HG03060 (cell line): Measurements from ENCODE around the gene ATXN7L1.

Experiments
- ATAC-seq: cut with Tn5 transposase; IDR thresholded peaks from one replicate; pipeline ENCODE4 v1.9.1; 2021; ENCODE audit warnings: low read depth, moderate number of reproducible peaks; ENCODE audit not compliant: unreplicated experiment

ATXN7L1 gene

DNA sequence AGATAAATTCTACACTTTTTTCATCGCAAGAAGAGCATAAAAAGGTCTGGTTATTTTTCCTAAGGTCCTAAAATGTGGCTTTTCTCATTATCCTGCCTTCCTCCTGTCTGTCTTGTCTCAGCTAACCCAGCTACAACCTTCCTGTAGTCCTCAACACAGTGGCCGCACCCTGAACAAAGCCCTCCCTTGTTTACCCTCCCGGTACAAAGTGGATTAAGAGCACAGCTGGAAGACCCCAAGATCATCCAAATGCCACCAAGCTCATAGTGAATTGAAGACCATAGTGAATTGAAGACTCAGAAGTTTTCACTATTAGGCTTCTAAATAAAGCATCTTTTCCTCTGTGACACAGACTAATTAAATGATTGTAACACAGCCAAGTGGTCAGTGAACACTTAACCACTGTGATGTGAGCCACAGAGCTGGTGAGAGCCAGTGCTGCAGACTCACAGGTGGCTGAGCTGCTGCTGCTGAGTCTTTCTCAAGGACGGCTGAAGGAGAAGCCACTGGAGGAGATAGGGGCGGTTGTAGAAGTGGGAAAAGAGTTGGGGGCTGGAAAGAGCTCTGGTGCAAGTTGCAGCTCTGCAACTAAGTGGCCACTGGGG is 123.6 kb downstream of the ATXN7L1 start:
- ATAC-seq, result no peak

DNA sequence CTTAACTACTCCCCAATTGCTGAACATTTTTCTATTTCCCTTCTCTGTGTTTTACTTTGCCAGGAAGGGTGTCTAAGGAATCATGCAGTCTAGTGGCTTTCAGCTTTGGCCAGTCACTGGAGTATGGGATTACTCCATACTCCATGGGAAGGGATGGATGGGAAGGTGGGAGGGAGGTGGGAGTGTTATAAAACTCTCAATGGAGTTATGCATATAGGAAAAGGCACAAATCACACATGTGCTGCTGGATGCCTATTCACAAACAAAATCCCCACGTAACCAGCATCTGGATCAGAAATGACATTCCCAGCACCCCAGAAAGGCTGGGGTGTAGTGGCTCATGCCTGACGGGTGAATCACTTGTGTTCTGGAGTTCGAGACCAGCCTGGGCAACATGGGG is 125.3 kb downstream of the ATXN7L1 start:
- ATAC-seq, result no peak

DNA sequence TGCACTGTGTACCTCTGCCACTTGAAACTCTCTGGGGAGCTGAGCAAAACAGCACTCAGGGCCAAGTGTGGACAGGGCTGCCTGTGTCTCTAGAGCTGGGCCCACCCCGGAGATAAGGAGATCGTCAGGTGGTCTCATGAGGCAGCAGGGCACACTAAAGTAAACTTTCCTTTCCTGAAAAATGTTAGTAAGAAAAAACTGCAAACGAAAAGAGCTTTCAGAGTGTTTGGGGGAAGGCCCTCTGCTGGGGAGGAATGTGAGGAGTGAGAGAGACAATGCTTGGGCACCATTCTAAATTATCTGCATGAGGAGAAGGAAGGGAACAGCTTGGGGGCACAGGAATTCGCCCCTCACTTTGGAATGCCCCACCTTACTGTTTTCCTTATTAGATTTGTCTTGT is 127.7 kb downstream of the ATXN7L1 start:
- ATAC-seq, result no peak

DNA sequence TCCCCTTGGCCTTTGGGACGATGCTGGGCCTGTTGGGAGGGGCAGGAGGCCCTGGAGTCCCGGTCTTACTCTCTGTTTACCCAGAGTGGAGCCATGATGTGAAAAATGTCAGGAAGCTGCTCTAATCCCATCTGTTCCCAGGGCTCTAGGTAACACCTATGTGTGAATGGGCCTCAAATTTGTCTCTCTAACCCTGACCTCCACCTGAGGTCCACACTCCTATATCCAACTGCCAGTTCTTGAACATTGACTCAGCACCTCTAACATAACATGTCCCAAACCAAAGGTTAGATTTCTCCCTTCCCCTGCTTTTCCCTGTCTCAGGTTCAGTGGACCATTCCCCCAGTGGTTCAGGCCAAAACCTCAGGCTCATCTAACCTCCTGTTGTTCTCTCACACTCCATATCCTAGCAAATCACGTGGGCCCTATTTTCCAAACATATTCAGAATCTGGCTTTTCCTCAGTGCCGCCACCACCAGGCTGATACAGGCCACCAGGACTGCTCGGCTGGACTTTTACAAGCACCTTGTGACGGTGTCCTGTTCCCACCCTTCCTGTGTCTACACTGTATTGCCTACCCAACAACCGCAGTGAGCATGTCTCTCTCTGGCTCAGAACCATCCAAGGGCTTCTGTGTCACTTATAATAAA is 130.6 kb downstream of the ATXN7L1 start:
- ATAC-seq, result no peak

DNA sequence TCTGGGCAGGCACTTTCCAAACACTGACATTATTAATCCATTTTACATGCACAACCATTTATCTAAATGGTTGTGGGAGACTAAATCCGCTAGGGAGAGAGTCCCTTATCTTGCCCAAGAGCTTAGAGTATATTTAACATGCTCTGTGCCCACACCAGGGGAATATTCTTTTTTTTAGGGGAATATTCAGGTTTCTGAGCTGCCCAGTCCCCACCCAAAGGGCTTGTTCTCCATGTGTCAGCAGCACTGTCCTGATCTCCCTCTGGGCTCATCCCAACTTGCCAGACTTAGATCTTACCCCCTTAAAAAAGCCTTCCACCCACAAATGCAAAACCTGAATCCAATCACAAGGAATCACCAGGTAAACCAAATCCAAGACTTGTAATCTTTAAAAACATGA is 132.1 kb downstream of the ATXN7L1 start:
- no peak for ATAC-seq

DNA sequence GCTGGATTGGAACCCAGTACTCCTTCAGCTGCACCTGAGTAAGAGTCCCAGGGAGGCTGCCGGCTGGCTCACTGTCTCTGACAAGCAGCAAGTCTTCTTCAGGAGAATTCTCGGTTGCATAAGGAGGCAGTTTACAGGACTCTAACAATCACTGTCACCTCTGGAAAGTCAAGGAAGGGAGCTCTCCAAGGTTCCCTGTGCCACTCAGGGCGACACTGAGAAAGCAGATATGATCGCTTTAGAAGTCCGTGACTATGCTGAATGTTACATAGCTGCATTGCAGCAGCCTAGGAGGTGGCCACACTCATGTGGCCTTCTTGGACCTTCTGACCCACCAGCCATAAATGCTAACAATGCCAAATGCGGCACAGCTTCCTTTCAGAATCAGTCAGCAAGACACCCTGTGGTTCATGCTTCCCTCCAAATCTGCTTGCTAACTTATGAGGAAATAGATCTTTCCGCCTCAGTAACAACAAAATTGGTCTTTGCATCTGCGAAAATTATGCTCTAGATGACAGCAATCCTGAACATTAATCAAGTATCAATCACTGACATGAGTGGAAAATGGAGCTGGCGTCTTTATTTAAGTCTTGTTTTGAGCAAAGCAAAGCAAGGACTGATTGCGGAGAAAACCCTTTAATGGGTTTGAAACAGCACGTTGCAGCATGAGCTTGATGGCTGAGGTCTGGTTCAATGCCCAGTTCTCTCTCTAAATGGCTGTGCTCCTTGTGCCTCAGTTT is 132.9 kb downstream of the ATXN7L1 start:
- ATAC-seq, result no peak

DNA sequence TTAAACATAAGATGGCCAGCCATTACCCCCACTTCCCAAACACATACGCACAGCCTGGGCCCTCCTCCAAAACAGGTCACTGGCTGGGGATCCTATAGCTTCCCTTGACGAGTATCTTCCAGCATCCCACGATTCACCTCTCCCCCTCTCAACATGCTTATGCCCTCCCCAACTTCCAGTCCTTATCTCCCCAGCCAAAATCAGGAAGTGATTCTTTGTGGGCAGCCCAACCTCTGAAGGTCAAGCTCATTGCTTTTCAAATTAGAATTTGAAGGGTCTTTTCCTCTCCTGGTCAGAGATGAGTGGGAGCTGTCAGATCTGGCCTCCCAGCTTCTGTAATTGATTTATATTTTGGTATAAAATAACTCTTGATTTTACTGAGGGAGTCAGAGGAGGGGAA is 133.6 kb downstream of the ATXN7L1 start:
- ATAC-seq, result no peak

DNA sequence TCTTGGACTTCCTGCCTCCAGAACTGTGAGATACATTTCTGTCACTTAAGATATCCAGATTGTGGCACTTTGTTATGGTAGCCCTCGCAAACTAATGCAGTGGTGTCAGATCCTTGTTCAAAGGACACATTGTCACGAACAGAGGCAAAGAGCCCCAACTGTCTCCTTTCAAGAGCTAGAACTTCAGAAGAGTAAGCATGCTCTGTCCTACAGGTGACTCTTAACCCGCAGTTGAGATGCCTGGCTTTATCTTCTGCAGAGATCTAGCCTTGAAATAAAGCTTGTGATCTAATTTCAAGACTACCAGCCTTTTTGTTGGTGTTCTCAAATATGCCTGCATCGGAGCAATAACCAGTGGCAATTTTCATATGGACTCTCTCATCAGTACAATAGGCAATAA is 134.4 kb downstream of the ATXN7L1 start:
- ATAC-seq, result no peak

DNA sequence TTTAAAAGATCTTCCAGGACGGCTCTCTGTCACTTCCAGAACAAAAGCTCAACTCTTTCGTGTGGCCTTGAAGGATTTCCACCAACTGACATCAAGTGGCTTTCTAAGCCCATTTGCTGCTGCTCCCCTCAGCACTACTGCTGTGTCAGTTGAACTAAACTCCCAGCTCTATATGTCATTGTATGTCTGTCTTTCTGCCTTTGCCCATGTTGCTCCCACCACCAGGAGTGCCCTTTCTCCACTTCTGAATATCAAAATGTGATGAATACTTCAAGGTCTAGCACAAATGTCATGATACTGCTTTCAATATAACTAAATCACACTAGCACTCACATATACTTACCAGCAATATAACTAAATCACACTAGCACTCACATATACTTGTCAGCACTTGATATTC is 138.3 kb downstream of the ATXN7L1 start:
- no peak for ATAC-seq

DNA sequence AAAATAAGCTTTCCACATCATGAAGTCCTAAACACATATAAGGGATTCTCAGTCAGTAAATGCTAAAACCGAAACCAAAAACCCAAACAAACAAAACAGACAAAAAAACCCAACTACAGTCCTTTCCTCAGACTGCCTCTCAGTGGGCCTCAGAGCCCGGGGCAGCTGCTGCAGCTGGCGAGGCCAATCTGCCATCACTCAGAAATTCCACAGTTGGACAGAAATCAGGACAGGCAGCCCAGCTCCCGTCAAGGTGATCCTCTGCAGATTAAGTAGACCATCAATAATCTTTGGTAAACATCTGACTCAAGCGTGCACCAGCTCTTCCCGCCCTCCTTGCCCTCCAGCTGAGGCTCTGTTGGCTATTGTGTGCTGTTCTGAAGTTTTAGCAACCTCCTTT is 142.2 kb downstream of the ATXN7L1 start:
- no peak for ATAC-seq

DNA sequence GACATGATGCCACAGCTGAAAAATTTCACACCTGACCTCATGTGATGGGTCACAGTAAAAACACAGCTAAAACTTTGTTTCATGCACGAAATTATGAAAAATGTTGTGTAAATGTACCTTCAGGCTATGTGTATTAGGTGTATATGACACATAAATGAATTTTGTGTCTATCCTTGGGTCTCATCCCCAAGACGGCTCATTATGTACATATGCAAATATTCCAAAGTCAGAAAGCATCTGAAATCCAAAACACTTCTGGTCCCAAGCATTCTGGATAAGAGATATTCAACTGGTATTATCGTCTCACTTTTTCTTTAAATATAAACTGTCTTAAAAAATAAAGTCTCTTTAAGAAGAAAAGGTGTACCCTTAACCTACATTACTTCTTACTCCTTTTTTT is 145.4 kb downstream of the ATXN7L1 start:
- ATAC-seq, result no peak

DNA sequence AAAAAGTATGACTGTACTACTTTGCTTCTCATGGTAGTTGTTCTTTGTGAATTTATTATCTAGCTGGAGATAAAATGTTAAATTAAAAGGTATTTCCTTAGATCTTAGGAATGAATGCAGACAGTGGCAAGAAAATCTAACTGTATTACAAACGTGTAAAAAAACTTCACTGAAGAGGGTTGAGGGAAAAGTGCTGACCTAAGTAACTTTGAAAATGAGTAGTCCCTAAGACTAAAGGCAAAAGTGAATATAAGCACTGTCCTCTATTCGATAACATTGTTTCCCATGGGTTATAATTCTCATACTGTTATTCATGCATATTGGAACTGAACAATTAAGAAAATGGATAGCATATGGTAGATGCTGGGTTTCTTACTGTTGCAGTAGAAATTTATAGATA is 148.4 kb downstream of the ATXN7L1 start:
- no peak for ATAC-seq

DNA sequence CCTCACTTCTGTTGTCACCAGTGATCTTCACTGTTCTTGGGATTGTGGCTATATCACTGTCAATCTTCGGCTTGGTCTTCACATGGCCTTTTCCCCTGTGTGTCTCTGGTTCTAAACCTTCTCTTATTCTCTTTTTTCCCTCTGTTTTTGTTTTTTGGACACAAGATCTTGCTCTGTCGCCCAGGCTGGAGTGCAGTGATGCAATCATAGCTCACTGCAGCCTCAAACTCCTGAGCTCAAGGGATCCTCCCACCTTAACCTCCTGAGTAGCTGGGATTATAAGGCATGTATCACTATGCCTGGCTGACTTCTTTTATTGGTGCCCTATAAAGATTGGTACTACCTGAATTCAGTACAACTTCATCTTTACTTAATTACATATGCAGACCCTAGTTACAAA is 151.7 kb downstream of the ATXN7L1 start:
- ATAC-seq, result no peak

DNA sequence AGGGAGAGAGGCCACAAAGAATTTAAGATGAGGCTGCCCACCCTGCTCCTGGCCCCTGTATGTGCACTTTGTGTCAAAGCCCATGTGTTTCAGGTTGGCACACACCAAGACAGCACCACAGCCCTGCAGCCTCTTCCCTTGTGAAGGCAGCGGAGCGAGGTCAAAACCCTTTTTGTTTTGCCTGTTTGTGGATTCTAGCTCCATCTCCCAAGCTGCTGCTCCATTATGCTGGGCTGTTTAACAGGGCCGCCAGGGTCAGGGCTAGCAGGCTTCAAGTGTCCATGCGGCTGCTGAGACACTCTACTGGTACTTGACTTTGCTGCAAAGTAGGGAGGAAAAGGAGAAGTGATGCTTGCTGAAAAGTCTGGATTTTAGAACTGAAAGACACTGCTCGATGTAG is 152.8 kb downstream of the ATXN7L1 start:
- ATAC-seq, result no peak

DNA sequence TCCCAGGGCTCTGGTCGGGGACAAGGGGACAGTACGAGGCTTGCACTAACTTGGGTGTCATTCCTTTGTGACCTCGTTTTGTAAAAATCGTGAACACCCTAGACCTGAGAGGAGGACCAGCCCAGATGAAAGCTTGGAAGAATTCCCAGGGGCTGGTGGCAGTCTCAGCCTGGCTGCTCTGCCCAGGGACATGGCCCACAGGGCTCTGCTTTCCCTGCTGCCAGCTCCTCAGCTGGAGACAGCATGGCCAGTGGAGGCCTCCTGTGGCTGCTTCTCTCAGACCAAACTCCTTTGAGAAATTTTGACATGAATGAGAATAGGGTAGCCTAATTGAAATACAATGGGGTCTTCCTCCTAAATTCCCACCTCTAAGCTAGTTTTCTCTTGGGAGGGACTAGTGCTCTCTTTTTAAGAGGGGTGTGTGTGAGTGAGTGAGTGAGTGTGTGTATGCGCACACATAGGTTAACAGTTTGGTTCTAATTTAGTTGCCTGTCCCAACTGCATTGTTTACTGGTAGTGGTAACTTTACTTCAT is 154.8 kb downstream of the ATXN7L1 start:
- ATAC-seq, result no peak

DNA sequence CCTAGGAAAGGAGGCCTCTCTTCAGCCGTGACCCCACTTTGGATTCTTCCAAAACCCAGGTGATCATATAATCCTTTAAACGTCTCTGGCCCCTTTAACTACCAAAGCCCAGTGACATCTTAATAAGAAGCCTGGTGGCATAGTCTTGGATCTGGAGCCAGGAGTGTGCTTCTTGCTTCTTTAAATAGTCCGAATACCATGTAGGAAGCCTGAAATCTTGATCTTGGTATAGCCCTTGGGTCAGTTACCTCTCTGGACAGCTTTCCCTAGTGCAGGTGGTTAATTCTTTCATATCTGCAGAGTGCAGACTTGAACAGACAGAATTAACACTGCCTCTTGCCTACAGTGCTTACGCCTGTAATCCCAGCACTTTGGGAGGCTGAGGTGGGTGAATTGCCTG is 156.5 kb downstream of the ATXN7L1 start:
- no peak for ATAC-seq

DNA sequence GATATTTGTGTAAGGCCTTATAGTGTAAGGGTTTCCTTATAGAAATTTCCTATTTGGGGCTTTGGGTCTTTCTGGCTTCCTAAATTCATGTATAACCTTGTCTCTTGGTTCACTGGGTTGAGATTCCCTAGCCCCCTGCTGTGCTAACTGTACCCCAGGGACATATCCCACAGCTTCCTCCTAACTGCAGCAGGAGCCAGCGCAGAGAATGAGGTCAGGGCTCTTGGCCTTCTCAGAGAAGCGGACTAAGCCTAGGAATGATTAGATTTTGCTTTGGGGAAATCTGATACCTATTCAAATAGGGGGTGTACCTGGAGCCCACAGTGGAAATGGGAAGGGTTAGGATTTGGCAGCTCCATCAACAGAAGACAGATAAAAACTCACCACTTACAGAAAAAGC is 157.0 kb downstream of the ATXN7L1 start:
- no peak for ATAC-seq

DNA sequence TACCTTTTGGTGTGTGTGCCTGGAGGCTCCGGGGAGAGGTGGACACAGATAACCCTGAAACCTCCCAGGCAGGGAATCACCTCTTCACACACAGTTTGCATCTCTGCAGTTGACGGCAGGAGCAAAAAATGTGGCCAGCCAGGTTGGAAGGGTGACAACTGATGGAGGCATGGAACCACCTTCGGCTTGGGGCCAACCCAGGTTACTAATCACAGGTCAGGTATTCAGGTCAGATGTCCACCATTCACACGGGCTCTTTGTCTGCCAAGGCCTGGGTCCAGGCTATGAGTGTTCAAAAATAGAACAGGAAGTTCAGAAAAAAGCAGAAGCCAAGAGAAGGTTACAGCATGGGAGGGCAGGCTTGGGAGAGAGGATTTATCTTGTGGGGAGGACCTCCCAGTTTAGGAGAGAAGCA is 157.9 kb downstream of the ATXN7L1 start:
- no peak for ATAC-seq

DNA sequence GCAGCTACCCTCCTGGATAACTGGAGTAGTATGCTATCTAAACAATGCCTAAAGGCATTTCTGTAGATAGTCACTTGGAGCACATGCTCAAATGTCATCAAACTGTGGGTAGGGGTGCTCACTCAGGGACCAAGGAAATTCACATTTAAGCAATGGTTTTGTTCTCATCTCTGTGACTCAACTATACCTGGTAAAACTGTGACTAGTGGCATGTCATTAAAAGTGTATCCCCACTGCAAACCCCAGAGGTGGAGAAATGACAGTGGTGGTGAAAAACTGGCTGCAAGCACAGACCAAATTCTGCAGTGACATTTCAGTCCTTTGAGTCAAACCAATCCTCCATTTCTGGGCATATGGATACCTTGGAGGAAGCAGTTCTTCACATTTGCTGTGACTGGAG is 160.9 kb downstream of the ATXN7L1 start:
- ATAC-seq, result no peak

DNA sequence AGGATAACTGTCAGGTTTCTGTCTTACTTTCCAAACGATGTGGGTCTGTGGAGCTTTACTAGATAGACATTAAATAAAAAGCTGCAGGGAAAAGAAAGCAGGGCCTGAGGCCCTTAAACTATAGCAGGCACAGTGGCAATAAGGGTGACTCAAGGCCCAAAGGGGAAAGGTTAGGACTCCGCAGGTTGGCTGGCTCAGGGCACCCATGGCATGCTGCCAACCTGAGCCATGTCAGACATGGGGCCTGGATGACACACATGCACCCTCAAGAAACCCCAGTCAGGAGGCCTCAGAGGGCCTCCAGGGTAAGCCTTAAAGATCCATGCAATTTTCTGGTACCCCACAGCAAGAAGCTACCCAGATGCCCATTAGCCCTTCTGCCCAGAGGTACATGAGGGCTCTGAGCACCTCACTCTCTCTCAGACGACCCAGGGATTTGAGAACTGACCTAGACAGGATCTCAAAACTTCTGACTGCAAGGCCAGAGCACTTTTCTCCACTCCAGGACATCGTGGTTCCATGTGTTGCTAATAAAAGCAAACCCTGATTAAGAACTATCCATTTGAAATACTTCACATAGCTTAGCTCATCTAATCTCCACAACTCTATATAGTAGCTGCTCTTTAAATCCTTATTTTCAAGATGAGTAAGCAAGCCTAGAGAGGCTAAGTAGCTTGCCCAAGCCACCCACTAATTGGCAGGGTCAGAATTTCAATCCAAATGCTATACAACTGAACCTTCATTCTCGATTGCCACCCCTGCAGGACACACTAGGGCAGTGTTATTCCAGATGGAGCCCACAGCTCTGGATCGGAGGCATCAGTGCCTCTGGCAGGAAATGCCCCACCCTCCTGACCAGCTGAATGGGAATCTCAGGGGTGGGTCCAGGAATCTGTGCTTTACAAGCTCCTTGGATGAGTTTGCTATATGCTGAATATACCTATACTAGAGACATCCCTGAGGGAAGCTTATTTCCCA is 162.6 kb downstream of the ATXN7L1 start:
- no peak for ATAC-seq

DNA sequence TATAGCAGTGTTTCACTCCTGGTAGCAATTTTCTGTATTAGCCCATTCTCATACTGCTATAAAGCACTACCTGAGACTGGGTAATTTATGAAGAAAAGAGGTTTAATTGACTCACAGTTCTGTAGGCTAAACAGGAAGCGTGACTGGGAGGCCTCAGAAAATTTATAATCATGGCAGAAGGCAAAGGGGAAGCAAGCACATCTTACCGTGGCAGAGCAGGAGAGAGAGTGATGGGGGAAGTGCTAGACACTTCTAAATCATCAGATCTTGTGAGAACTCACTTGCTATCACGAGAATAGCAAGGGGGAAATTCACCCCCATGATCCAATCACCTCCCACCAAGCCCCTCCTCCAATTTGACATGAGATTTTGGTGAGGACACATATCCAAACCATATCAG is 163.5 kb downstream of the ATXN7L1 start:
- no peak for ATAC-seq
